Measurements from ENCODE around the gene CCR9.

The CCR9 gene

DNA sequence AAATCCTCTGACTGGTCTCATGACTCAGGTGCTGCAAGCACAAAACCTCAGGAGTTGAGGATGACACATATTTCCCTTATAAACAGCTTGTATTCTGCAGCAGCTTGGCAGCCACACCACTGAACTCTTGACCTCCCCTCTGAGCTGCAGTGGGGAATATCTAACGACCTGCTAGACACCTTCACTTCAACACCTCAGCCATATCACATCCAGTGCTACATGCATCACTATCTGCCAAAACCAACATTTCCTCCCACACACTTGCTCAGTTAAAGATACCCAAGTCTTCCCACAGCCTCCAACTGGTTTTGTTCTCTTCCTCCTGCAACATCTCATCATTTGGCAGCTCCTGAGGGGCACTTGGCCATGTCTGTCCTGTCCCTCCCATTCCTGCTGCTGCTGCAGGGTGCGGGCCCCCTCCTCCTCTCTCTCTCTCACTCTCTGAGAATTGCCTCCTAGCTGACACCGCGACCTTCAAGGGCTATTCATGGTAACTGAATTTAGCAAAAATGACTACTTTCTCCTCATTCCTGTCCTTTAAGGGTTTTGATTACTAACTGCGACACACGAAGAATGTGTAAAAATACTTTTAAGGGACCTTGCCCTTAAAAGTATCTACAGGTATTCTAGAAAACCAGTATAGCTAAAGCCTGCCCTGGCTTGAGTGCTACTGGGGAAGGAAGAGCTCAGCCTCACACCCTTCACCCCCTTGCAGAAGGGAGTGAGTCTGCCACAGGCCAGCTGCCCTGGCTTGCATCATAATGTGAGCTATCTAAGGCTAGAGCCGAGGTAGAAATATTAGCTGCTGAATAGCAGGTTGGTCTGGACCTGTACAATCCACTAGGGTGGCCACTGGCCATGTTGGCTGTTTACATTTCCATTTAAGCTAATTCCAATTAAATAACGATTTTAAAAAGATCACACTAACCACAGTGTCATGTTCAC is 5.0 kb upstream of the CCR9 start:
- peak; percentile 43 for DNase-seq (ENCODE audit: low spot score)
- peaks cover 62% of the 10 kb centered on the region for H3K27me3 Mint-ChIP-seq (ENCODE audit: low read depth)
- H3K4me3 Mint-ChIP-seq: no peak overlapping the region
- H3K36me3 Mint-ChIP-seq (ENCODE audit: low read depth): no peaks in the 10 kb centered on the region
- H3K9me3 Mint-ChIP-seq: no peaks in the 10 kb centered on the region
- H3K27ac Mint-ChIP-seq: no peak overlapping the region
- H3K4me1 Mint-ChIP-seq (ENCODE audit: low read depth): peaks cover 13% of the 10 kb centered on the region

- H3K4me3 Mint-ChIP-seq: no peak overlapping the region
- H3K36me3 Mint-ChIP-seq (ENCODE audit: low read depth): no peaks in the 10 kb centered on the region
- peaks cover 62% of the 10 kb centered on the region for H3K27me3 Mint-ChIP-seq (ENCODE audit: low read depth)
These were observed 1.8 kb upstream of the CCR9 start for GRCh38 chr3:45884368-45885201.

GRCh38 chr3:45887285-45887684 is 942 bp downstream of the CCR9 start:
- Mint-ChIP-seq H3K4me3 (no peak overlapping the region), H3K4me1 (ENCODE audit: low read depth) (peaks cover 2% of the 10 kb centered on the region), H3K27me3 (ENCODE audit: low read depth) (peaks cover 71% of the 10 kb centered on the region), H3K9me3 (no peaks in the 10 kb centered on the region), H3K36me3 (ENCODE audit: low read depth) (peaks cover 3% of the 10 kb centered on the region), H3K27ac (no peak overlapping the region)
- DNase-seq (ENCODE audit: low spot score): no peak

More at GRCh38 chr3:45884368-45885201, 1.8 kb upstream of the CCR9 start:
- H3K4me1 Mint-ChIP-seq (ENCODE audit: low read depth): peaks cover 13% of the 10 kb centered on the region
- no peak for DNase-seq (ENCODE audit: low spot score)
- no peaks in the 10 kb centered on the region for H3K9me3 Mint-ChIP-seq
- no peak overlapping the region for H3K27ac Mint-ChIP-seq

GRCh38 chr3:45887759-45888511 is 1.6 kb downstream of the CCR9 start:
- H3K27ac Mint-ChIP-seq: no peak overlapping the region
- H3K4me3 Mint-ChIP-seq: no peak overlapping the region
- peaks cover 3% of the 10 kb centered on the region for H3K36me3 Mint-ChIP-seq (ENCODE audit: low read depth)
- no peak for DNase-seq (ENCODE audit: low spot score)
- peaks cover 78% of the 10 kb centered on the region for H3K27me3 Mint-ChIP-seq (ENCODE audit: low read depth)
- no peaks in the 10 kb centered on the region for H3K9me3 Mint-ChIP-seq
- peaks cover 5% of the 10 kb centered on the region for H3K4me1 Mint-ChIP-seq (ENCODE audit: low read depth)

DNA sequence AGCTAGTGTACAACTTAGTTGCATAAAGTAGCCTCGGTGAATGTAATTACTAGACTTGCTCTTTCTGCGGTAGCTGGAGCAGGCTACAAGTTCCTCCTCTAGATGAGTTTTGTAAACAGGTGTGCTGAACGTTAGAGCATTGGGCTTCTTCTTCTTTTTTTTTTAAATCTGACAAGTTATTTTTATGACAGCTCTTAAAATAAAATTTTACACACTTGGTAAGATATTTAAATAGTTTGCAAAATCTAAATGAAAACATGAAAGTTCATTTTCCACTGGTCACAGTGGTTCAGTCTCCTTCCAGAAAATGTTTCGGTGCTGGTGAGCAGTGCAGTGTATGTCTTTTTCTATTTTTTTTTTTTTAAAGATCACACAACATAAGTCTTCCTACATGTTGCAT is 3.0 kb downstream of the CCR9 start:
- Mint-ChIP-seq H3K9me3 (no peaks in the 10 kb centered on the region), H3K36me3 (ENCODE audit: low read depth) (peaks cover 3% of the 10 kb centered on the region), H3K27me3 (ENCODE audit: low read depth) (peaks cover 78% of the 10 kb centered on the region), H3K4me3 (no peak overlapping the region), H3K27ac (no peak overlapping the region), H3K4me1 (ENCODE audit: low read depth) (peaks cover 8% of the 10 kb centered on the region)
- no peak for DNase-seq (ENCODE audit: low spot score)

DNA sequence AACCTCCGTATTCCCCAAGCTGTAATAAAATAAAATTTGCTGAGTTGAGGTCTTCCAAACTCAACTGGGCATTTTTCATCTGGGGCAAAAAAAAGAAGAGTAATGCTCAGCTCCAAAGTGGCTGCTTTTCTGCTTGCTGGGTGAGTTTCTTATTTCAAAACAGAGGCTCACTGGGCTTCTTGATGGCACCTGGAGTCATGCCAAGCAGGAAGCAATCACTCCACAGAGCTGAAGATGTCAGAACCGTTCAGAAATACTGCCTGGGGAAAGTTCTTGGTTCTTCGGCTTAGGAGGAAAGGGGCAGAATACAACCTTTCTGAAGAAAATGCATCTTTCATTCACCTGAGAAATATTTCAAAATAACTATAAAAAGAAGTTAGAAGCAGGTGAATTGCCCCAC is 4.1 kb downstream of the CCR9 start:
- Mint-ChIP-seq H3K27ac (no peak overlapping the region), H3K4me3 (no peak overlapping the region), H3K36me3 (ENCODE audit: low read depth) (peaks cover 3% of the 10 kb centered on the region), H3K9me3 (no peaks in the 10 kb centered on the region), H3K27me3 (ENCODE audit: low read depth) (peaks cover 78% of the 10 kb centered on the region), H3K4me1 (ENCODE audit: low read depth) (peaks cover 7% of the 10 kb centered on the region)
- DNase-seq (ENCODE audit: low spot score): no peak

DNA sequence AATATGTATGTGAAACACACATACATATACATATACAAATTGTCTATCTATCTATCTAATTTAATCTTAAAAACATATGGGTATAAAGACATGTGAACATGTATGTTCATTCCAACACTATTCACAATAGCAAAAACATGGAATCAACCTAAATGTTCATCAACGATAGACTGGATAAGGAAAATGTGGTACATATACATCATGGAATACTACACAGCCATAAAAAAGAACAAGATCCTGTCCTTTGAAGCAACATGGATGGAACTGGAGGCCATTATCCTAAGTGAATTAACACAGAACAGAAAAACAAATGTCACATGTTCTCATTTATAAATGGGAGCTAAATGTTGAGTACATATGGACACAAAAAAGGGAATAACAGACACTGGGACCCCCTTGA is 5.8 kb downstream of the CCR9 start:
- Mint-ChIP-seq H3K4me1 (ENCODE audit: low read depth) (peaks cover 7% of the 10 kb centered on the region), H3K36me3 (ENCODE audit: low read depth) (peaks cover 3% of the 10 kb centered on the region), H3K4me3 (no peak overlapping the region), H3K9me3 (no peaks in the 10 kb centered on the region), H3K27me3 (ENCODE audit: low read depth) (peaks cover 72% of the 10 kb centered on the region), H3K27ac (no peak overlapping the region)
- DNase-seq (ENCODE audit: low spot score): no peak

DNA sequence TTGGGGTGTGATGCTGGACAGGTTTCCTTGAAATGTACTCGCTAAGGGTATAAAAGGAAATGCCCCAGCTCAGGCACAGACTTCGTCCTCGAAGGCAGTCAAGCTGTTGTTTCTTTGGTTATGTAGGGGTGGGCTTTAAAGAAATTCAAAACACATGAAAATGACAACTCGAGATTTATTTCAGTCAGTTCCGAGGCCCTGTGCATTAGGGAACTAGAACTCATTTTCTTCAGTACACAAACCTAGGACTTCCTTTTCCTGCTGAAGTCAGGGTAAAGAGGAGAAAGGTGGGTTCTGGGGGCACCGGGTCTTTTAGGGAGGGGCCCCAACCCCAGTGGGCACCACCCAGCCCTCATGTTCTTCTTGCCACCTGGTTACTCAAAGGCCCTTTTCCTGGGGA is 7.7 kb downstream of the CCR9 start:
- peaks cover 7% of the 10 kb centered on the region for H3K4me1 Mint-ChIP-seq (ENCODE audit: low read depth)
- no peak overlapping the region for H3K4me3 Mint-ChIP-seq
- peaks cover 77% of the 10 kb centered on the region for H3K27me3 Mint-ChIP-seq (ENCODE audit: low read depth)
- no peak for DNase-seq (ENCODE audit: low spot score)
- no peaks in the 10 kb centered on the region for H3K9me3 Mint-ChIP-seq
- H3K36me3 Mint-ChIP-seq (ENCODE audit: low read depth): peaks cover 3% of the 10 kb centered on the region
- H3K27ac Mint-ChIP-seq: no peak overlapping the region

DNA sequence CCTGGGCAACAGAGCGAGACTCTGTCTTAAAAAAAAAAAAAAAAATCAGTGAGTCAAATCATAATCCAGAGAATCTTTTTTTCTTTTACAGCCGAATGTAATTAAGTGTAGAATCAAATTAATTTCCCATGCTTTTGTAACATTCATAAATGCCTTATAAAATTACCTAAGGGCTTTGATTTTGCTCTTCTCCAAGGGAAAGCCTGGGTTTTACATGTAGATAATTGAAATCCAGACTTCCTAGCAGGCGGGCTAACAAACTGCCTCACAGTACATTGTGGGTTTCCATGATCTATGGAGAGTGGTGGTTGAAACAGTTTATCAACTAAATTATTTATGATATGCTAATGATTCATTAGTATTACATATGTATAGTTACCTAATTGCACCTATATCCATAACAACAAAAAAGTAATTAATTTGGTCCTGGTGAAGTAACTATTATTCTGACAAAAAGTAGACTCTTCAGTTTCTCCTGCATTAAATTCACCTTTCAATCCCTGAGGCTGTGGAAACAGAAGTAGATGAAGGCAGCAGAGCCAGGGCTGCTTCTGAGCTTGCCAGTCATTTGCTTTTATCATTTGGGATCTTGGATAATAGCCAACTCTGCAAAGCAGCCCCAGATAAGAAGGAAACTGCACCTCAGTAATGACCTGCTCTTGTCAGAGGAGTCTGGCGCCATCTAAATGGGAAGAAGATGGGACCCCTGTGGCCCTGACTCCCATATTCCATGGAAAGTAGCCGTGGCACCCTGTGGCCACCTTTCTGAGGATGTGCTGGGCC is 9.5 kb downstream of the CCR9 start:
- no peak overlapping the region for H3K4me3 Mint-ChIP-seq
- peaks cover 3% of the 10 kb centered on the region for H3K36me3 Mint-ChIP-seq (ENCODE audit: low read depth)
- H3K9me3 Mint-ChIP-seq: no peaks in the 10 kb centered on the region
- H3K4me1 Mint-ChIP-seq (ENCODE audit: low read depth): peaks cover 7% of the 10 kb centered on the region
- no peak for DNase-seq (ENCODE audit: low spot score)
- peaks cover 76% of the 10 kb centered on the region for H3K27me3 Mint-ChIP-seq (ENCODE audit: low read depth)
- no peak overlapping the region for H3K27ac Mint-ChIP-seq

- H3K4me1 Mint-ChIP-seq (ENCODE audit: low read depth): peaks cover 7% of the 10 kb centered on the region
- no peaks in the 10 kb centered on the region for H3K36me3 Mint-ChIP-seq (ENCODE audit: low read depth)
- no peak for DNase-seq (ENCODE audit: low spot score)
- H3K27me3 Mint-ChIP-seq (ENCODE audit: low read depth): peaks cover 75% of the 10 kb centered on the region
- no peaks in the 10 kb centered on the region for H3K9me3 Mint-ChIP-seq
- no peak overlapping the region for H3K4me3 Mint-ChIP-seq
- no peak overlapping the region for H3K27ac Mint-ChIP-seq
These were observed 10.6 kb downstream of the CCR9 start for GRCh38 chr3:45896956-45897355.

- Mint-ChIP-seq H3K36me3 (ENCODE audit: low read depth) (peaks cover 26% of the 10 kb centered on the region), H3K9me3 (peaks cover 10% of the 10 kb centered on the region), H3K4me1 (ENCODE audit: low read depth) (peaks cover 33% of the 10 kb centered on the region), H3K4me3 (no peak overlapping the region), H3K27ac (no peak overlapping the region), H3K27me3 (ENCODE audit: low read depth) (peaks cover 45% of the 10 kb centered on the region)
- DNase-seq (ENCODE audit: low spot score): no peak
These were observed 18.6 kb downstream of the CCR9 start for GRCh38 chr3:45904931-45905330.

GRCh38 chr3:45905755-45906154 is 19.4 kb downstream of the CCR9 start:
- peaks cover 10% of the 10 kb centered on the region for H3K9me3 Mint-ChIP-seq
- no peak overlapping the region for H3K27ac Mint-ChIP-seq
- peaks cover 47% of the 10 kb centered on the region for H3K27me3 Mint-ChIP-seq (ENCODE audit: low read depth)
- no peak overlapping the region for H3K4me3 Mint-ChIP-seq
- H3K36me3 Mint-ChIP-seq (ENCODE audit: low read depth): peaks cover 31% of the 10 kb centered on the region
- peaks cover 36% of the 10 kb centered on the region for H3K4me1 Mint-ChIP-seq (ENCODE audit: low read depth)
- no peak for DNase-seq (ENCODE audit: low spot score)

Data from T-helper 2 cell treated with Interferon-gamma antibody and Interleukin-4, amounts not matched to agents 5 μg/mL and 100 μg/mL, for 36 hours (primary cell).